ENCODE measurements around the gene NPM3.
A peak's percentile ranks its signal among the peaks of the same experiment; 100 is the strongest.

NPM3 gene

DNA sequence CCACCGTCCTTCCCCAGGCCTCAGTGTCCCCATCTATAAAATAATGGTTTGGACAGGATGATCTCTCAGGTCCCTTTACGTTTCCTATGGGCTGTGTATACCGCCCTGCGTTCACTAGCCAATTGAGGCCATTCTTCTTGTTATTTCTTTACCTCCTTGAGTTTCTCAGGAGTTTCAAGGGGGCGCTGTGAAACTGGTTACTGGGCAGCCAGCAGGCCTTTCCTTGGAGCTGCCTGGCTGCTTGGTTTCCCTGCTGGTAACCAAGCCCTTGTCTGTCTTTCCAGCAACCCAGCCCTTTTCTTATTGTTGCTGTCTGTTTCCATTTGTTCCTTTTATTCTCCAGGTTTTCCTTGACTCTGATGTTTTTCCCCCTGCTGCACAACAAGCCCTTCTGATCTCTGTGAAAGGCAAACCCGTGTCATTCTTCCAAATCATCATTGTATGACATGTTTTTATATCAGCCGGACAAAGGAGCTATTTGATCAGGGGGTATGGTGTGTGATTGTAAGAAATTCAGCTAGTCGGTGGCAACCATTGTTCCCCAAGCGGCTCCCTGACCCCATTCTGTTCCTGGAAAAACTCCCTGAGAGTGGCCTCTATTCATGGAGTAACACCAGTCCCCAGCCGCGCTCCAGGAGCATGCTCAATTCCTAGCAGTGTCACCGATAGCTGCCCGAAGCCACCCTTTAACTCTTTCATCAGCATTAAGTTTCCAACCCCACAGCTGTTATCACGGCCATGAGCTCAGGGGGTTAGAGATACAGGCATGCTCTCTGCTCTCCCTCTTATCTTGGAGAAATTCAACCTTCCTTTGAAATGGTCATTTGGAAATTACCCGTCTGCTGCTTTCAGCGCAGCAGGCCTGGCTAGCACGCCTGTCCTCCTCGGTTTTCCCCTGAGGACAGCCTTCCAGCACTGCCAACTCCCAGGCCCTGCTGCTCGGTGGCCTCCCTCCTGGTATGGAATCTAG, 33.9 kb downstream of the NPM3 start:
- peak in 1 of 2 experiments; percentile 32 for DNase-seq (ENCODE audit: low read depth in 1 of 2, low spot score in 1 of 2)
- in situ Hi-C loops (cut with HindIII; ENCODE audit: low pct_unique_long_range_greater_than_20kb, low sequenced_read_pairs) = no loop called here
- no peak for TF ChIP-seq JUND (IDR thresholded peaks at IDR 0.05; ENCODE audit: low read depth)

- in situ Hi-C loops (cut with HindIII; ENCODE audit: low pct_unique_long_range_greater_than_20kb, low sequenced_read_pairs) = no loop called here
- DNase-seq (ENCODE audit: low read depth in 1 of 2, low spot score in 1 of 2) = no peak
- no peak for TF ChIP-seq JUND (IDR thresholded peaks at IDR 0.05; ENCODE audit: low read depth)
Measured at GRCh38 chr10:101748496-101748895, 34.8 kb downstream of the NPM3 start.

- no peak for TF ChIP-seq JUND (IDR thresholded peaks at IDR 0.05; ENCODE audit: low read depth)
- no peak for DNase-seq (ENCODE audit: low read depth in 1 of 2, low spot score in 1 of 2)
- in situ Hi-C loops (cut with HindIII; ENCODE audit: low pct_unique_long_range_greater_than_20kb, low sequenced_read_pairs) = no loop called here
Measured at GRCh38 chr10:101745074-101745696, 38.1 kb downstream of the NPM3 start.

DNA sequence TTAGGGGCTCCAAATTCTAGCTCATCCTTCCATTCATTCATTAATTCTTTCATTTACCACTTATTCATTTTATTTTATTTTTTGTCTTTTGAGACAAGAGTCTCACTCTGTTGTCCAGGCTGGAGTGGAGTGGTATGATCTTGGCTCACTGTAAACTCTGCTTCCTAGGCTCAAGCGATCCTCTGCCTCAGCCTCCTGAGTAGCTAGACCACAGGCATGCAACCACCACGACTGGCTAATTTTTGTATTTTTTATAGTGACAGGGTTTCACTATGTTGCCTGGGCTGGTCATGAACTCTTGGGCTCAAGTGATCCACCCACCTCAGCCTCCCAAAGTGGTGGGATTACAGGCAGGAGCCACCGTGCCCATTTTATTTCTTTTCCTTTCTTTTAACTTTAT, 39.0 kb downstream of the NPM3 start:
- TF ChIP-seq JUND (IDR thresholded peaks at IDR 0.05; ENCODE audit: low read depth) = no peak
- in situ Hi-C loops (cut with HindIII; ENCODE audit: low pct_unique_long_range_greater_than_20kb, low sequenced_read_pairs) = no loop called here
- no peak for DNase-seq (ENCODE audit: low read depth in 1 of 2, low spot score in 1 of 2)

GRCh38 chr10:101741938-101742337, 41.3 kb downstream of the NPM3 start:
- in situ Hi-C loops (cut with HindIII; ENCODE audit: low pct_unique_long_range_greater_than_20kb, low sequenced_read_pairs) = no loop called here
- TF ChIP-seq JUND (IDR thresholded peaks at IDR 0.05; ENCODE audit: low read depth) = no peak
- no peak for DNase-seq (ENCODE audit: low read depth in 1 of 2, low spot score in 1 of 2)

- no peak for DNase-seq (ENCODE audit: low read depth in 1 of 2, low spot score in 1 of 2)
- TF ChIP-seq JUND (IDR thresholded peaks at IDR 0.05; ENCODE audit: low read depth) = no peak
- in situ Hi-C loops (cut with HindIII; ENCODE audit: low pct_unique_long_range_greater_than_20kb, low sequenced_read_pairs) = no loop called here
Measured at GRCh38 chr10:101736666-101737065, 46.6 kb downstream of the NPM3 start.

DNA sequence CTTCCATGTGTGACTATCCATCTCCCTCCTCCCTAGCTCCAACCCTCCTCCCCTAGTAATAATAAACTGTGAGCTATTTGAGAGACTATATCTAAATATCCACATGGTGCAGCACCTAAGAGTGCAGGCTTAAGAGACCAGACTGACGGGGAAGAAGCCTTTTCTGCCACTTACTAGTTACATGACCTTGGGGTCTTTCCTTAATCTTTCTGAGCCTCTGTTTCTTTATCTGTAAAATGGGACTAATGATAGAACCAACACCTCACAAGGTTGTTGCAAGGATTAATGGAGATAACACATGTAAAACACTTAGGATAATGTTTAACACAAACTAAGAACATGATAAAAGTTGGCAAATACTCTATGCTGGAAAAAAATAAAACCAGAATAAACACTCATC, 51.1 kb downstream of the NPM3 start:
- no peak for TF ChIP-seq JUND (IDR thresholded peaks at IDR 0.05; ENCODE audit: low read depth)

More for the DNA sequence above, 51.1 kb downstream of the NPM3 start:
- in situ Hi-C loops (cut with HindIII; ENCODE audit: low pct_unique_long_range_greater_than_20kb, low sequenced_read_pairs) = no loop called here
- no peak for DNase-seq (ENCODE audit: low read depth in 1 of 2, low spot score in 1 of 2)
